ENCODE measurements around the gene FHL2.

FHL2 gene

DNA sequence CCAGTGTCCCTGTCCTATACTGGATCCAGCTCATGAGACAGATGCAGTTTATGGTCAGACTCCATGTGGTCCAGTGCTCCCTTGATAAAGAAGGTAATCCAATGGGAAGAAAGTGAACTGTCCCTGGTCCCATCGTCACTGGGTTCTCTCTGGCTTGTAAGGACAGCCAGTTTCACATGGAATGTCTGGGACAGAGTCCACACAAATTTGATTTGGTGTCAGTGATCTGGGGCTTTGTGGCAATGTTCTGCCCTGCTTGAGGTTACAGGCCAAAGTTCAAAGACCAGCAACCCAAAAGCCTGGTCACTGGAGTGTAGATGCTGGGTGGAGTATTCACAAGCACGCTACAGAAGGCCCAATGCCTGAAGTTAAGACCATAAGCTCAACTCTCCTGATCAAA lies 22.2 kb upstream of the FHL2 start:
- no peak for DNase-seq

- DNase-seq: no peak
Observed at GRCh38 chr2:105418522-105418921, 19.7 kb upstream of the FHL2 start.

DNA sequence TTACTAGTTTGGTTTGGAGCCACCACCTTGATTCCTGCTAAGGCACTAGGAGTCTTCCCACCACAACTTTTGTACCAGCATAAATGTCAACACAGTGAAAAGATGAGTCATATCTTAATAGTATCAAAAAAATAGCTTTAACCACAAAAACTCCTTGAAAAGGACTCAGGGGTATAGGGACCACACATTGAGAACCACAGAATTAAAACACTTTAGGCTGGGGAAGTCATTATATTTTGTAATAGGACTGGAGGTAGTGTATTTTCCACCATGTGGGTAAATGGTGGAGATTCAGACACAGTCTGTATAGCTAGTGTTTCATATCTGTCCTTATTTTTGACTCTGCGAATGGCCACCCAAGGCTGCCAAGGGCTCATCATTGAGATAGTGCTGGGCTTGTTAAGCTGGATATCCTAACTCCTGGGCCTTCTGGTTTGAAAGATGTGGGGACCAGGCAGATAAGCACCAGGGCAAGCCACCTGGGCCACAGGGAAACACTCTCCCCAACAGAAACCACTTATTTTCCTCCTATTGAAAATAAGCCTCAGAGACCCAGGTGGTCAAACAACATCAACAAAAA lies 19.1 kb upstream of the FHL2 start:
- DNase-seq: no peak

DNA sequence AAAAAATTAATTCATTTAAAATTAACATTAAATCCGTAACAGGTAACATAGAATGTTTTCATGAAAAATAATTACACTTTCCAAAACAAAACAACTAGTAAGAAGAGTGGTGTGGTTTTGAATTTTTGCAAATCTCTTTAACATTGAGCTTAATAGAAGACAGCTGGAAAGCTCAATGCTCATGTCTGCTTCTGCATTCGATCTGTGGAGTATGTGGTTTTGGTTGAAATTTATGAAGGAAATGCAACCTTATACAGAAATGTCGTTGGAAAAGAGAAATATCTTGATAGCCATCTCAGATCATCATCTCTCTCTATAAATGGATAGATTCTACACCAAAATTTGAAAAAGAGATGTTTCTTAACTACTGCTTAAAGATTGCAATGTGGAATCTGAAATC lies 17.3 kb upstream of the FHL2 start:
- DNase-seq: no peak

DNA sequence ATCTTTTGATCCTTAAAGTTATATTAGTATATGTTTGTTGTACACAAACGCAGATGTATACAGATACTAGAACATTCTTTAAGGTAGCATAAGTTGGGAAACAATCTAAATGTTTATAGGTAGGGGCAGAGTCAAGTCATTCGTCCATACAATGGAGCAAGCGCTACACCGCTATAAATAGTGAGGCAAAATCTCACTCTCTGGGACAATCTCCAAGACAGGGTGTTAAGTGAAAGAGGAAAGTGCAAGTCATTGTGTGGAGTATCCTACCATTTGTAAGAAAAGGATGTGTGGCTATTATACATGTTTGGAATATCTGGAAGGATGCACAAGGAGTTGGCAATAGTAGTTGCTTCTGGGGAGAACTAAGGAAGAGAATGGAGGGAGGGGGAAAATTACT lies 16.2 kb upstream of the FHL2 start:
- DNase-seq: no peak

DNA sequence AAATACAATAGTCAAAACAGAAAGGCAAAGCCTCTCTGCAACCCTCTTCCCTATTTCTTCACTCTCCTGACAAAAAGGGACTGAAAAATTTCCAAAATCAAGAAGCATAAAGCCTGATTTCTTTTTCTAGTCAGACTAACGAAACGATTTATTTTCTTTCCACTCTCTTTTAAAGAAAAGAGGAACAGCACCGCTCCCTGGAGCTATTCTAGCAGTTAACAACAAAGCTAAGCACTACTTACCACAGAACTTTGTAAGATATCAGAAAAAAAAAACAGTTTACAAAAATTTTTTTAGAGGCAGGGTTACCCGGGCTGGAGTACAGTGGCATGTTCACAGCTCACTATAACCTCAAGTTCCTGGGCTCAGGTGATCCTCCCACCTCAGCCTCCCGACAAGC lies 14.4 kb upstream of the FHL2 start:
- DNase-seq: no peak

- no peak for DNase-seq
Observed at GRCh38 chr2:105412584-105412983, 13.7 kb upstream of the FHL2 start.

DNA sequence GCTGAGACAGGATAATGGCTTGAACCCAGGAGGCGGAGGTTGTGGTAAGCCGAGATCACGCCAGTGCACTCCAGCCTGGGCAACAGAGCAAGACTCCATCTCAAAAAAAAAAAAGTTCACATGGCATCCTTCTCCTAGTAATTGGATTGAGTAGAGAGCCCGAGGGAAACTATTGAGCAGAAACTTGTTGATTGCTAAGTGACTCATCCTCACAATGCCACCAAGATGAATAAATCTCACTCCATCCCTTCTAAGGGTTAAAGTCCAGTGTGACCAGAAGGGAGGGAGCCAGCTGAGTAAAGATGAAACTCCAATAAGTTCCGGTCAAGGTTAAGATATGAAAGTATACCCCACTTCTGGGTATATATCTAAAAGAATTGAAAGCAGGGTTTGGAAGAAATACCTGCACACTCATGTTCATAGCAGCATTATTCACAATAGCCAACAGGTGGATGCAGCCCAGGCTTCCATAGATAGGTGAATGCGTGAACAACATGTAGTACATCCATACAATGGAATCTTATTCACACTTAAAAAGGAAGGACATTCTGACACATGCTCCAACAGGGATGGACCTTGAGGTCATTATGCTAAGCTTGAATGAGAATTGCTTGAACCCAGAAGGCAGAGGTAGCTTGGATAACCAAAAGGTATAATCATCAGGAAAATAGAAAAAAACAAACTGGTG lies 13.0 kb upstream of the FHL2 start:
- no peak for DNase-seq

- DNase-seq: no peak
Observed at GRCh38 chr2:105410554-105410953, 11.7 kb upstream of the FHL2 start.

DNA sequence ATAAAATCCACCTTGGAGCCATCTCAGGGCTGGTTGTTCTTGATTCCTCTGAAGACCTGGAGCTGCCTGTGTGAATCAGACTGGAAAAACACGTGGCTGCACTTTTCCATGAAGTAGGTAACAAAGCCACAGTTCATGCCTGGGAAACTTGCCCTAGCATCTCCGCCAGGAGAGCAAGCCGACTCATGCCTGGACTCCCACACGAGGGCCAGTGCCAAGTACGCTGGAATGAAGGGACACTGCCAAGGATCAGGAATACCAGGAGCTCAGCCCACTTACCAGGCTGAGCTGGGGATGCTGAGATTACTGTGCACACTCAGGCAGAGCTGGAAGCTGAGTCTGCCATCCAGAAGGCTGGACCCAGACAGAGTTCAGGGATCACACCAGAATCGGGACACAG lies 10.9 kb upstream of the FHL2 start:
- DNase-seq: no peak

GRCh38 chr2:105407946-105408743 lies 9.3 kb upstream of the FHL2 start:
- no peak for DNase-seq

DNA sequence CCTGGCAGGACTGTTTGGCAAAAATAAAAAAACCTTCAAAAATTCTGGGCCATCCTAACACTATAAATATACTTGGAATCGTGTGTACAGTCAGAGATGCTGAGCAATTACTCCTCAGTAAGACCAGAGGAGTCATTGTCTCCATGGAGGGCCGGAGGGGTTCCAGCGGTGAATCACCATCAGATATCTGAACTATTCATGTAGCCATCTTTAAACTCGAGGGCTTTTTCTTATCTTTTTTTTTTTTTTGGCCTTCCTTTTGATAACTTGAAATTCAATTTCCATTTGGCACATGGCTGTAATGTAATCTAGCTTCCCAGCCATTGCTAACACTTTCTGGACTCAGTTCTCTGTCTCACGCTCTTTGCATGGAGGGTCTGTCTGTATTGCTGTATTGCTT lies 7.4 kb upstream of the FHL2 start:
- DNase-seq: no peak

- no peak for DNase-seq
Observed at GRCh38 chr2:105405291-105405690, 6.4 kb upstream of the FHL2 start.

DNA sequence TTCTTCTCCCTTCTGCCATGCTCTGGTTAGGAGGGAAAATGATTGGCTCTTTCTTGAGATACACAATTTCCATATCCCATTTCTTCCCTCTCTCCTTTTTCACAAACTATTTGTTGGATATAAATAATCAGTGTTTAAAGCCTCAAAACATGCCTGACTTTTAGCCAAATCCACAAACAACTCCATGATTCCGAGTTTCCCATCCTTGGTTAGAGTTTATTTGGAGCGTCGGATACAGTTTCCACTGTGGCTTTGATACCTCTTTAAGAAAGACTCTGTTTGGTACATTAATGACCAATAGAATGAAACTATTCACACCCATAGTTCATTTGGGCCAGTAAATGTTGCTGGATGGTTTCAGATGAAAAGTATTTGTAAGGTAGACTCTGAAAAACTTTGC lies 5.9 kb upstream of the FHL2 start:
- no peak for DNase-seq

DNA sequence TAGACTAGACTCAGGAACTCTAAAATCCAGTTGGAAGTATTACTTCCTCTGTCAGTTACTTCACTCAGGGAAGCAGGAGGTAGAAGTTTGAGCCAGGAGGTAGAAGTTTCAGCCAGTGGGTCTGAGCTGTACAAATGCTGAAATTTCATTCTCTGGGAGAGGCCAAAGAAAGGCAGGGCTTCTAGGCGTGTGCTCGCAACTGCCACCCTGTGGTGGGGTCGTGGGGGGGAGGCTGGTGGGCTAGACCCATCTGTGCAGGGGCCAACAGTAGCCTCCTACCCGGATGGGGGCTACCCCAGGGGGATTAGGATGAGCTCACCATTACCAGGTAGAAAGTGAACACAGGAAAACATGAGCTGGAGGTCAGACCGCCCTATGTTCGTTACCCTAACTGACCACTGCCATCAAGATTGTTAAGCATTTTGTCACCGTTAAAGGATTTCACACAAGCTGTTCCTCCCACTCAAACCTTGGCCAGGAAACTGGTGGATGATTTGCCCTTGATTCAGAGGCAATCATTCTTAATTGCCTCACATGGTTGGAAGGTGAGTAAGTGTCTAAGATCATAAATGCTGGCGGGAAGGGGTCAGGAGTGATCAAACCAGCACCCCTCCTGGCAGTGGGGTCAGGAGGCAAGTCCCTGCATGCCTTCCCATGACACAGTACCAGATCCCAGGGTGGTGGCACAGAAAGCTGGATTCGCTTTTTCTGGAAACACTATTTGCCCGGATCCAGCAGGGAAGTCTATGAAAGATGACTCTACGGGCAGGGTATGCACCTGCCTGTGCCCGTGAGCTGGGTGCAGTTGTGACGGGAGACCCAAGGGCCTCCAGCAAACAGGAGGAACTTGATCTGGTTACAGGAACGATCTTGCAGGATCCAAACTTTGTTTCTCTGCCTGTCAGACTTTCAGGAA lies 5.2 kb upstream of the FHL2 start:
- DNase-seq: no peak

- no peak for DNase-seq
Observed at GRCh38 chr2:105403241-105403782, 4.5 kb upstream of the FHL2 start.

DNA sequence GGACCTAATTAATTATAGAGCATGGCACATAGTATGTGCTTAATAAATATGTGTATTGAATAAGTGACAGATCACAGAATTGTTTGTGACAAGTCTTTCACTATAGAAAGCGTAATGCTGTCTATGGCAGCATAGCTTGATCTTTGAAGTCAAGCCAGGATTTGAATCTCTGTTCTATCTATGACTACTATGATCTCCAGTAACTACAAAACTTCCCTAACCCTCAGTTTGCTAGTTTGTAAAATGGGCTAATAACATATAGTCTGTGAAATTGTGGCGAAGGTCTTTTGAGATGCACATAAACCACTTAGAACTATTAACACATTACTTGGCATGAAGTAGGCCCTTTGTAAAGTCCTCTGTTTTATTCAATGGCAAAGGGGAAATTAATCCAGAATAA lies 4.0 kb upstream of the FHL2 start:
- no peak for DNase-seq

DNA sequence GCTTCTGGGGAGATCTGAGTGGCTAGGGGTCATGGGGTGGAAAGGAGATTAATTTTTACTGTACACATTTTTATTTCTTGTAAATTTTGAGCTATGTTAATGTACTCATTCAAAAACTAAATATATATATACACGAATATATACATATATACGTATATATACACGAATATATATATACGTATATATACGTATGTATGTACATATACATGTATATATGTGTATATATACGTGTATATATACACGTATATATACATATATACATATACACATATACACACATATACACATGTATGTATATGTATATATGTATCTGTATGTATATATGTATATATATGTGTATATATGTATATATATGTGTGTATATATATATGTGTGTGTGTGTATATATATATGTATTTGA lies 3.0 kb upstream of the FHL2 start:
- DNase-seq: no peak

DNA sequence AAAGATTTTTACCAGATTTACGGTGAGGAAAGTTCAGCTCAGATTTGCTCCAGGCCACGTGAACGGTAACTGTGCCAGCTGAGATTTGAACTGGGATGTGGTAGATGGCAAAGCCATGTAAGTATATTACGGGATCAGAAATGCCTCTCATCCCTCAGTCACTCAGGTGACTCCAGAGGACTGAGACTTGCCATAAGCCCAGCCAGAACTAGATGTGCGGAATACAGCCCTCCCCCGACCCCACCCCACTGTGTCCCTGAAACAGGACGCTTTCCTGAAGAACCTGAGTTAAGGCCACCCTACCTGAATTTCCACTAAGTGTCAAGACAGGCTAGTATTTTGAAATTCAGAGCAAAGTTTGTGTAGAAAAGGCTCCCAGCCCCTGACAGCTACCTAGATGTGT lies 1.3 kb upstream of the FHL2 start:
- DNase-seq: no peak

DNA sequence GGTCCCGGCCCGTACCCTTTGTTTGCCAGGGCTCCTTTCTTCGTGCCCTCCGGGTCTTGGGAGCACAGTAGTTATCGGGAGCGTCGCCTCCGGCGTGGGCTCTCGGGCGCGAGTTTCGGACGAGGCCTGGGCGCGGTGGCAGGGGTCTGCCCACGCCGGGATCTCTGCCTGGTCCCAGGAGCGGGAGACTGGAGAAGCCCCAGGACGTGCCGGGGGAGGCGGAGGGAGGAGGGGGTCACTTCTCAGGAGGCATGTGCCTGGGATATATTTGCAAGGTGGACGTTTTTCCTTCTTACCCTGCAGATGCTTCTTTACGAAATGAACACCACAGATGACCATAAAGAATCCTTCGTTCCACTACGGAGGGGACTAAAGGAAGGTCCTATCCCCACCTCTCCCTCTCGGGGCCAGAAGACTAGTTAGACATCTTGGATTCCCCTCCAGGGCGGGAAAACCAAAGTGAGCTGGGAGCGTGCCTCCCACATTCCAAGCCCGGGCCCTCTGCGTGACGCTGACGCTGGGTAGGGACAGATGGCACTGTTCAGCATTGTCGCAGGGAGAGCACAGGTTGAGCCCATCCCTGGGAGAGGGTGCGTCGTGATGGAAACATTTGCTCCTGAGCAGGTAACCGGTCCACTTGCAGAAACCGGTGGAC lies 483 bp upstream of the FHL2 start:
- no peak for DNase-seq

- DNase-seq: no peak
Observed at GRCh38 chr2:105397953-105398335, 907 bp downstream of the FHL2 start.

DNA sequence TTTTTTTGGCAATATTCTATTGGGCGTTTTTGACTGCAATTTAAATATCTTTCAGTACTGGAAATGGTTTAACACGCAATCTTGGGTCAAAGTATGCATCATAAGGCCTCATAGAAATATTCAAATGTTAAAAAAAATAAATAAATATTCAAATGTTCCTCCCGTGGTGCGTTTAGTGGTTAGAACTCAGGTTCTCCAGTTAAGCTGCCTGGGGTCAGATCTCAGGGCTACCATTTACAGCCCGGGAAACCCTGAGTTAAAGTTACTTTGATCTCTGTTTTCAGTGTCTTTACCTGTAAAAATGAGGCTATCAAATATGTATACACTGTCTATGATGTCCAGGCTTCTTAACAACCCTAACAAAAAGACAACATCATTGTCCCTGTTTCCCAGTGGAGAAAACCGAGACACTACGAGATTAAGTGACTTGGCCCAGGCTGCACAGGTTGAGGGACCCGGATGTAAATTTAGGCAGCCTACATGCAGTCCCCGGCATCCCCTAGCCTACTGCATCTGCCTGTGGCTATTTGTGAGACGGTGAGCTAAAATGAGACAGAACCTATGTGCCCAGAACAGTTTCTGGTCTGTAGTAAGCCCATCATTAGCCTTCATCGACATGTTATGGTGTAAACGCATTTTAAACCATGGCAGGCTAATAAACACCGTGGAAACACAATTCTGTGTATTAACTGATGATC lies 1.7 kb downstream of the FHL2 start:
- DNase-seq: no peak
